ENCODE data around the gene NTHL1. TPM values are rescaled to one million over a fixed set of nuclear protein-coding genes. Genes with fewer than 3 reads are reported as not detected.
"Not testable (repeated sequence)": the region's sequence is repeated elsewhere in the genome, so short reads cannot be mapped to it uniquely, and the experiment has no call there.

NTHL1 gene
- polyA plus RNA-seq, 1 experiment = 21.0 TPM

DNA sequence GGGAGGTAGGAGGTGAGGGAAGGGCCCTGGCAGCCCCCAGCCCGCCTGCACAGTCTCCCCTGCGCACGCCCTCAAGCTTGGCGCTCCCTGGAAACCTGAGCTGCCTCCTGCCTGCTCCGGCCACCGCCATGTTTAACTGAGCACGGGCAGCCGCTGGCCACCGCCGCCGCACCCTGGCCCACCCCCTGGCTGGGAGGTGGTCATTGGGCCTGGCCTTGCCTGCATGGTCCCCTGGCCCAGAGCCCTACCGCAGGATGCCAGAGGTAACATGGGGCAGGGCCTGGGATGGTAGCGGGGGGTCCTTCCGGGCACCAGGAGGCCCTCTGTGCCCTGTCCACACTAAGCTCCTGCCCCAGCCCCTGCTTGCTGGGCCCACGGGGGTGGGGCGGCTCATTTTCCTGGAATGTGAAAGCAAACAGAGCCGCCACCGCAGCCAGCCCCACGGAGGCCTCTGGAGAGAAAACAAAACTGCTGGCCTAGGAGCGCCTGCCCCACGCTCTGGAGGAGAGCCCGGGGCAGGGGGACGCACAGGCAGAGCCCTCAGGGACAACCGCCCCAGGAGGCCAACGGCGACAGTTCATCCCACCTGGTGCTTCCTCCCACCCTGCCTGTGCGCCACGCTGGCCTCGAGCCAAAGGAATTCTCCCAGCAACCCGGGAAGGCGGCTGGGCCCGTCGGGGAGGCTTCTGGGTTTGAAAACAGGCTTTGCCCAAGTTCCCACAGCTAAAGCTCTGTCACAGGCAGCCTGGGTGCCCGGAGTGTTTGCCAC is 12.0 kb downstream of the NTHL1 start:
- Histone ChIP-seq H3K4me3 (ENCODE audit: low read depth, low read length) (peak overlapping the region; percentile 20), H3K36me3 (ENCODE audit: control insufficient read depth, insufficient read depth, low read length) (peaks cover 29% of the 10 kb centered on the region), H3K27me3 (ENCODE audit: control insufficient read depth, insufficient read depth, low read length) (no peaks in the 10 kb centered on the region)
- TF ChIP-seq, protein P1, sequence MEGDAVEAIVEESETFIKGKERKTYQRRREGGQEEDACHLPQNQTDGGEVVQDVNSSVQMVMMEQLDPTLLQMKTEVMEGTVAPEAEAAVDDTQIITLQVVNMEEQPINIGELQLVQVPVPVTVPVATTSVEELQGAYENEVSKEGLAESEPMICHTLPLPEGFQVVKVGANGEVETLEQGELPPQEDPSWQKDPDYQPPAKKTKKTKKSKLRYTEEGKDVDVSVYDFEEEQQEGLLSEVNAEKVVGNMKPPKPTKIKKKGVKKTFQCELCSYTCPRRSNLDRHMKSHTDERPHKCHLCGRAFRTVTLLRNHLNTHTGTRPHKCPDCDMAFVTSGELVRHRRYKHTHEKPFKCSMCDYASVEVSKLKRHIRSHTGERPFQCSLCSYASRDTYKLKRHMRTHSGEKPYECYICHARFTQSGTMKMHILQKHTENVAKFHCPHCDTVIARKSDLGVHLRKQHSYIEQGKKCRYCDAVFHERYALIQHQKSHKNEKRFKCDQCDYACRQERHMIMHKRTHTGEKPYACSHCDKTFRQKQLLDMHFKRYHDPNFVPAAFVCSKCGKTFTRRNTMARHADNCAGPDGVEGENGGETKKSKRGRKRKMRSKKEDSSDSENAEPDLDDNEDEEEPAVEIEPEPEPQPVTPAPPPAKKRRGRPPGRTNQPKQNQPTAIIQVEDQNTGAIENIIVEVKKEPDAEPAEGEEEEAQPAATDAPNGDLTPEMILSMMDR (IDR thresholded peaks at IDR 0.05; ENCODE audit: insufficient read depth, low read depth, low read length) = no peak
- DNase-seq (ENCODE audit: low read depth) = no peak
- ChIA-PET CTCF (interaction anchor here (0.7 to 1.7 kb wide), 5 partner anchors 8 to 216 kb away, joined by 3 to 10 read pairs (median 4); partner anchors contain the start of gene NHERF2), POLR2A (interaction anchor here (0.6 to 1.6 kb wide), 2 partner anchors 120 to 989 kb away, joined by 5 to 21 read pairs; partner anchors contain the start of gene TRAF7)

DNA sequence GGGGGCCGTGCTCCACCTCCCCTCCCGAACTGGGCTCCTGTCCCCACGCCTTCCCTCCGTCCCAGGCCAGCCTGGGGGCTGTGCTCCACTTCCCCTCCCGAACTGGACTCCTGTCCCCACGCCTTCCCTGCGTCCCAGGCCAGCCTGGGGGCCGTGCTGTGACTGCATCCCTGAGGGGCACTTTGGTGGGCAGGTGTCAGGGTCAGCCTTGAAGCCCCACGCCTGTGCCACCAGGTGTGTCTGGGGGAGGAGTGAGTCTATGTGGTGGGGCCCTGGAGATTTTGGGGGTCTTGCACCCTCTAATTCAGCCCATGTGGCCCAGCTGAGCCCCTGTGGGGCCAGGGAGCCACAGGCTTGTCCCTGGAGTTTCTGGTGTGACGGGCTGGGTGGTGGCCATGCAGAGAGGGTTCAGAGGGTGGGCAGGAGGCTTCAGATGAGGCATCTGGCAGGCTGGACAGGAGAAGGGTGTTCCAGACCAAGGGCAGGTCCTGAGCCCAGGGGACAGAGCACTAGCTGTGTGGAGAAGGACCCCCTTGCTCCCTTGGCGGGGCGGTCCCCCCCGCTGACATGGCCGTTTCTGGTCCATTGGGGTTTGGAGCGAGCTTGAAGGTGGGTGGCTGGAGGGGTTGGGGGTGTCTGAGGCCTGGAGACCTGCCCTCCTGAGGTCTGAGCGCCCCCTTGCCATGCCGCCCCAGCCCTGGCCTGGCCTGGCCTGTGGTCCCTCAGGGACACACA is 12.8 kb downstream of the NTHL1 start:
- Histone ChIP-seq H3K4me3 (ENCODE audit: low read depth, low read length) (peak overlapping the region; percentile 21), H3K27me3 (ENCODE audit: control insufficient read depth, insufficient read depth, low read length) (no peaks in the 10 kb centered on the region), H3K36me3 (ENCODE audit: control insufficient read depth, insufficient read depth, low read length) (peaks cover 34% of the 10 kb centered on the region)
- CTCF ChIA-PET = interaction anchor here (0.6 to 1.7 kb wide), 4 partner anchors 8 to 106 kb away, joined by 3 to 10 read pairs (median 4); partner anchors contain the start of gene NHERF2
- TF ChIP-seq, protein P1 (IDR thresholded peaks at IDR 0.05; ENCODE audit: insufficient read depth, low read depth, low read length) = no peak
- POLR2A ChIA-PET = interaction anchor here (0.6 to 1.6 kb wide), 2 partner anchors 120 to 990 kb away, joined by 5 to 21 read pairs; partner anchors contain the start of gene TRAF7
- no peak for DNase-seq (ENCODE audit: low read depth)

GRCh38 chr16:2033909-2034695 is 13.5 kb downstream of the NTHL1 start:
- Histone ChIP-seq H3K4me3 (ENCODE audit: low read depth, low read length) (peak overlapping the region; percentile 47), H3K36me3 (ENCODE audit: control insufficient read depth, insufficient read depth, low read length) (peaks cover 38% of the 10 kb centered on the region)
- CTCF ChIA-PET = interaction anchor here (1.0 kb wide), 1 partner anchor 11 kb away, joined by 4 read pairs; no protein-coding TSS in a partner anchor
- not testable (repeated sequence) for H3K27me3 ChIP-seq (ENCODE audit: control insufficient read depth, insufficient read depth, low read length); DNase-seq (ENCODE audit: low read depth)
- POLR2A ChIA-PET = interaction anchor here (0.6 kb wide), 1 partner anchor 38 kb away, joined by 5 read pairs; no protein-coding TSS in a partner anchor

DNA sequence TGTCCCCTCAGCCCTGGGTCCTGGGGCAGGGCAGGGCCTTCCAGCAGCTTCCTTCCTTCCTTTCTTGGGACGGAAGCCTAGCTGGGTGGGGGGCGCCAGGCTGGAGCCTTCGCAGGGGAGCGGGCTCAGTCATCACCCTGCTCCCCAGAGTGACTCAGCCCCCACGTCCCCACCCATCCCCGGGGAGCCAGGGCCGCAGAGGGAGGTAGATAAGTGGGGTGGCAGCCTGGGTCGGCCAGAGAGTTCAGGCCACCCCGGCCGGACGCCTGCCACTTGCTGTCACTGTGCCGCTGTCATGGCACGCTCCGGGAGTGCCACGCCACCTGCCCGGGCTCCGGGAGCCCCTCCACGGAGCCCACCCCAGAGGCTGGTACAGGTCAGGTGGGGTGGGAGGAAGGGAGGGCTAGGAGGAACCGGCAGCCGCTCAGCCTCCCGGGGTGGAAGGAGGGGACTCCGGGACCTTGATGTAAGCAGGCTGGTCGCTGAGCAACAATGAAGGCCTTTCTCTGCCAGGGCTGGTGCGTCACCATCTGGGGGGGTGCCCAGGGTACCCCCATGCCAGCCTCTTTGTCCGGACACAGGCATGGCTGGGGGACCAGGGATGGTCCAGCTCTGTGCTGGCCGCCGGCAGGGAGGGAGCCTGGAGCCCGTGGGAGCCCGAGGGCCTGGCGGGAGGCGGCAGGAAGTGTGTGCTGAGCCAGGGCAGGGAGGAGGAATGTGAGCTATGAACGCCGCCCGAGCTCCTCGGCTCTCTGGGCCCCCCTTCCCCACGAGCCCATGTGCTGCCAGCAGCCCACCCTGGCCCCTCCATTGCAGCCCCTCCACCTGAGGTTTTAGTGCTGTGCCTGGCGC is 14.4 kb downstream of the NTHL1 start:
- POLR2A ChIA-PET = interaction anchor here (0.6 kb wide), 1 partner anchor 37 kb away, joined by 5 read pairs; no protein-coding TSS in a partner anchor
- peak overlapping the region; percentile 47 for H3K4me3 ChIP-seq (ENCODE audit: low read depth, low read length)
- no peaks in the 10 kb centered on the region for H3K27me3 ChIP-seq (ENCODE audit: control insufficient read depth, insufficient read depth, low read length)
- DNase-seq (ENCODE audit: low read depth) = peak; percentile 16
- CTCF ChIA-PET = interaction anchor here (1.0 to 2.3 kb wide), 3 partner anchors 10 to 107 kb away, joined by 4 to 5 read pairs (median 4); no protein-coding TSS in a partner anchor
- TF ChIP-seq, protein P1 (IDR thresholded peaks at IDR 0.05; ENCODE audit: insufficient read depth, low read depth, low read length) = no peak
- peaks cover 33% of the 10 kb centered on the region for H3K36me3 ChIP-seq (ENCODE audit: control insufficient read depth, insufficient read depth, low read length)

Measured in BJ (cell line).